Vagina (tissue), 2 donors: ENCODE measurements around the gene MRPL16. TPM values are rescaled to one million over a fixed set of nuclear protein-coding genes. Genes with fewer than 3 reads are reported as not detected.
"Not testable (repeated sequence)": the region's sequence is repeated elsewhere in the genome, so short reads cannot be mapped to it uniquely, and the experiment has no call there.

Source experiments
- DNase-seq, 2 donors: peaks; one replicate each; pipeline ENCODE4 v3.0.0-alpha.2; 2017; ENCODE audit errors: extremely low spot score in 2 of 2
- H3K27ac ChIP-seq: fragments of 200-600 bp; sonication (generic); one replicate; pipeline ENCODE4 v1.5.1; 2019
- H3K27me3 ChIP-seq: fragments of 200-600 bp; sonication (generic); one replicate; pipeline ENCODE4 v1.5.1; 2019
- H3K36me3 ChIP-seq, 2 donors: fragments of 200-600 bp; sonication (generic); one replicate each; pipeline ENCODE4 v1.5.1; 2017 to 2019
- H3K4me1 ChIP-seq: fragments of 200-600 bp; sonication (generic); one replicate; pipeline ENCODE4 v1.5.1; 2019
- H3K4me3 ChIP-seq, 2 donors: fragments of 200-600 bp; sonication (generic); 1 replicate in 1 of 2; 2 replicates in 1 of 2; pipeline ENCODE4 v1.5.1; 2016 to 2019
- H3K9me3 ChIP-seq: fragments of 200-600 bp; sonication (generic); one replicate; pipeline ENCODE4 v1.5.1; 2019
- CTCF ChIP-seq, 3 experiments: fragments of 450-650 bp in 2 of 3; fragments of 200-600 bp in 1 of 3; sonication (generic) in 1 of 3; IDR thresholded peaks; one replicate each; pipeline ENCODE4 v1.5.1; 2017 to 2019; ENCODE audit warnings: antibody characterized with exemption in 3 of 3, mild to moderate bottlenecking in 2 of 3, moderate library complexity in 2 of 3
- POLR2A ChIP-seq, 2 donors: fragments of 450-650 bp; IDR thresholded peaks; one replicate each; pipeline ENCODE4 v1.6.1; 2017; ENCODE audit warnings: antibody characterized with exemption in 2 of 2, mild to moderate bottlenecking in 2 of 2, moderate library complexity in 2 of 2
- POLR2AphosphoS5 ChIP-seq, 2 donors: sonication (generic); formaldehyde crosslinking; IDR thresholded peaks; one replicate each; pipeline ENCODE4 v1.9.0; 2017; ENCODE audit warnings: antibody characterized with exemption in 2 of 2, mild to moderate bottlenecking in 2 of 2, low read depth in 1 of 2; ENCODE audit not compliant: insufficient read depth in 1 of 2
- intact Hi-C: fragments of 100-400 bp; cut with DNase I; formaldehyde crosslinking; loops from one replicate; pipeline ENCODE4 v1.15.1; 2023
- total RNA-seq: library from RNA; depleted of rRNA; stranded (reverse); fragments of >200 nt; gene quantifications from one replicate; pipeline ENCODE4 v1.2.3, GENCODE V29; 2016

The MRPL16 gene
- total RNA-seq, 1 donor from 2014 or later = 38.3 TPM

- TF ChIP-seq POLR2A (IDR thresholded peaks at IDR 0.05) (no peak), POLR2AphosphoS5 (IDR thresholded peaks at IDR 0.05; ENCODE audit: insufficient read depth in 1 of 2, low read depth in 1 of 2) (no peak), CTCF (IDR thresholded peaks at IDR 0.05) (no peak)
- no peak overlapping the region for H3K27ac ChIP-seq
- H3K4me1 ChIP-seq = peaks cover 14% of the 10 kb centered on the region
- no peaks in the 10 kb centered on the region for H3K9me3 ChIP-seq
- no peak for DNase-seq
- H3K4me3 ChIP-seq = no peak overlapping the region
- intact Hi-C loops = no loop called here
- H3K27me3 ChIP-seq = no peaks in the 10 kb centered on the region
- peaks cover 0 to 31% of the 10 kb centered on the region in 2 donors for H3K36me3 ChIP-seq
These were observed 22.8 kb downstream of the MRPL16 start for GRCh38 chr11:59787816-59788215.

GRCh38 chr11:59787255-59787588, 23.4 kb downstream of the MRPL16 start:
- TF ChIP-seq POLR2AphosphoS5 (IDR thresholded peaks at IDR 0.05; ENCODE audit: insufficient read depth in 1 of 2, low read depth in 1 of 2) (no peak), CTCF (IDR thresholded peaks at IDR 0.05) (no peak), POLR2A (IDR thresholded peaks at IDR 0.05) (no peak)
- peaks cover 14% of the 10 kb centered on the region for H3K4me1 ChIP-seq
- H3K27ac ChIP-seq = no peak overlapping the region
- H3K9me3 ChIP-seq = no peaks in the 10 kb centered on the region
- intact Hi-C loops = no loop called here
- no peaks in the 10 kb centered on the region for H3K27me3 ChIP-seq
- peaks cover 0 to 25% of the 10 kb centered on the region in 2 donors for H3K36me3 ChIP-seq
- H3K4me3 ChIP-seq = no peak overlapping the region
- no peak for DNase-seq

- H3K27me3 ChIP-seq = no peaks in the 10 kb centered on the region
- intact Hi-C loops = no loop called here
- H3K4me1 ChIP-seq = peaks cover 14% of the 10 kb centered on the region
- TF ChIP-seq POLR2AphosphoS5 (IDR thresholded peaks at IDR 0.05; ENCODE audit: insufficient read depth in 1 of 2, low read depth in 1 of 2) (no peak), POLR2A (IDR thresholded peaks at IDR 0.05) (no peak), CTCF (IDR thresholded peaks at IDR 0.05) (no peak)
- H3K4me3 ChIP-seq = no peak overlapping the region
- DNase-seq = no peak
- H3K9me3 ChIP-seq = no peaks in the 10 kb centered on the region
- peaks cover 0 to 20% of the 10 kb centered on the region in 2 donors for H3K36me3 ChIP-seq
- H3K27ac ChIP-seq = no peak overlapping the region
These were observed 24.8 kb downstream of the MRPL16 start for GRCh38 chr11:59785818-59786217.

- H3K27ac ChIP-seq, H3K27me3 ChIP-seq, intact Hi-C loops, H3K36me3 ChIP-seq, DNase-seq, H3K4me3 ChIP-seq, H3K9me3 ChIP-seq: not testable (repeated sequence)
- H3K4me1 ChIP-seq = peaks cover 14% of the 10 kb centered on the region
These were observed 26.1 kb downstream of the MRPL16 start for GRCh38 chr11:59784441-59784840.

- no peak for DNase-seq
- Histone ChIP-seq H3K27me3 (no peaks in the 10 kb centered on the region), H3K4me1 (peaks cover 14% of the 10 kb centered on the region), H3K9me3 (no peaks in the 10 kb centered on the region), H3K4me3 (no peak overlapping the region), H3K27ac (no peak overlapping the region), H3K36me3 (peaks cover 0 to 1% of the 10 kb centered on the region in 2 donors)
- intact Hi-C loops = no loop called here
- TF ChIP-seq POLR2A (IDR thresholded peaks at IDR 0.05) (no peak), POLR2AphosphoS5 (IDR thresholded peaks at IDR 0.05; ENCODE audit: insufficient read depth in 1 of 2, low read depth in 1 of 2) (no peak), CTCF (IDR thresholded peaks at IDR 0.05) (no peak)
These were observed 26.9 kb downstream of the MRPL16 start for GRCh38 chr11:59783632-59784090.

GRCh38 chr11:59782080-59782479, 28.5 kb downstream of the MRPL16 start:
- no peak for TF ChIP-seq CTCF (IDR thresholded peaks at IDR 0.05)
- TF ChIP-seq POLR2AphosphoS5 (IDR thresholded peaks at IDR 0.05; ENCODE audit: insufficient read depth in 1 of 2, low read depth in 1 of 2) = no peak
- TF ChIP-seq POLR2A (IDR thresholded peaks at IDR 0.05) = no peak
- Histone ChIP-seq H3K27ac (no peak overlapping the region), H3K36me3 (no peaks in the 10 kb centered on the region), H3K4me1 (peaks cover 8% of the 10 kb centered on the region), H3K4me3 (no peak overlapping the region), H3K27me3 (no peaks in the 10 kb centered on the region), H3K9me3 (no peaks in the 10 kb centered on the region)
- DNase-seq = no peak
- intact Hi-C loops = no loop called here
